HG02973 (cell line): ENCODE results near the gene ARF6.
"Not testable (repeated sequence)": the region's sequence is repeated elsewhere in the genome, so short reads cannot be mapped to it uniquely, and the experiment has no call there.

Source experiments
- ATAC-seq: cut with Tn5 transposase; IDR thresholded peaks from one replicate; pipeline ENCODE4 v1.9.1; 2021; ENCODE audit warnings: moderate library complexity; ENCODE audit not compliant: unreplicated experiment

ARF6 gene

DNA sequence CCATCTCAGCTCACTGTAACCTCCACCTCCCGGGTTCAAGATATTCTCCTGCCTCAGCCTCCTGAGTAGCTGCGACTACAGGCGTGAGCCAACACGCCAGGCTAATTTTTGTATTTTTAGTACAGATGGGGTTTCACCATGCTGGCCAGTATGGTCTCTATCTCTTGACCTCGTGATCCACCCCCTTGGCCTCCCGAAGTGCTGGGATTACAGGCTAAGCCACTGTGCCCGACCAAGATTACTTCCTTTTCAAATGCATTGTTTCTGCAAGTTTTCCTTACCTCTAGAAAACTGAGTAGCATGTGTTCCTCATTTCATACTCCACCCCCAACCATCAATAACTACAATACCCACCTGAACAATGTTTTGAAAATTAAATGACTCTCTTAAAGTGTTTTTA is 13.1 kb downstream of the ARF6 start:
- ATAC-seq, result no peak

DNA sequence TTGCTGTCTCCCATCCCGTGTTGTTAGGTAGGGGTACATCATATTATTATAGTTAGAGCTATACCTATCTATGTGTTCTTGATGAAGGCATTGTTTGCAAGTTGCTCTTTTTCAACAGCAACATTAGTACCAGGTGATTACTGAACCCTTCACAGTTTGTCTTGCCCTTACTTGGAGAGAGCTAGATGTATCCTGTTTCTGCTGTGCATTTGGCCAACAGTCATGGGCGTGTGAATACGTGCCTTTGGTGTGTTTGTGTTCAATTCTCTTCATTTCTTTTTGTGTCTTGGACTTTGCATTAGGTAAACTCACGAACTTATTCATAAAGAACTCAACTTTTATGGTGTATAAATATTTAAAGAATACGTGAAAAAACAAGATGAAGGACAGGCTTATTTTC is 14.3 kb downstream of the ARF6 start:
- ATAC-seq, result no peak

DNA sequence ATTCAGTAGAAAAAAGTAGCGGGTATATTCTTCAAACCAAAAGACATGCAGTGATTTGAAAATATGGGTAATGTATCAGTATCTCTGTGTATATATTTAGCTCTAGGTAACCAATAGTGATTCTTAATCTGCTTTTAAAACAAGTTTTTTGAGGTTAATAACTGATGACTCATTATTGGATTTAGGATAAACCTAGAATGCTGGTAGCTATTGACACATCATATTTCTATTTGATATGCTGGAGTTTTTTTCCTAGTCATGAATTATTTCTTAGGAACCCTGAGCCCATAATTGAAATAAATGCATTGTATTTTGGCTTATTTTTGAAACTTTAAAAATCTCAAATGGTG is 15.5 kb downstream of the ARF6 start:
- no peak for ATAC-seq

DNA sequence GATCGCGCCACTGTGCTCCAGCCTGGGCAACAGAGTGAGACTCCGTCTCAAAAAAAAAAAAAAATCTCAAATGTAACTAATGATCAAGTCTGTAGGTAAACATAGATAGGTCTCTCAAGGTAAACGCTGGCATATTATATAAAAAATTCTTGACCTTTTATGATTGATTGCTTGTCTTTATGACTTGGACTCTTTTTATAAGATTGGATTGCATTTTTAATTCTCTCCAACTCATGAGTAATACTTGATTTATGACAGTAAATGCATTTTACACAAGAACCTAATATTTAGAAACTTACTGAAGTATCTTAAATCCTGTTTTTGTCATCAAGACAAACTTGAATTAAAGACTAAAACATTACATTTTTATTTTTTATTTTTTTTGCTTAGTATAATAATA is 16.1 kb downstream of the ARF6 start:
- no peak for ATAC-seq

DNA sequence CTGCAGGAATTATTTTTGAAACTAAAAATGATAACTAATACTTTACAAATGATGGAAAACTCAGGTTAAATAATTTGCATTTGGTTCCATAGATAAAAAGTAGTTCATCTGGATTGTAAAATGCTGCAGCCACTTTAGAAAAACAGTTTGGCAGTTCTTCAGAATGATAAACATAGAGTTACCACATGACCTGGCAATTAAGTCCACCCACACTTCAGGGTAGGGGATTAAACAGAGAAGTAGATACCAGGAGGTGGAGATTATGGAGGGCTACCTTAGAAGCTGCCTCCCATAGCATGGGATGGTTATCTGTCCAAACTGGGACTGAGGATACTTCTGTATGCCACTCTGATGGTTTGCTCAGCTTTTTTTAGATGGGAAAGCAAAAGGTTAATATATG is 22.2 kb downstream of the ARF6 start:
- ATAC-seq, result no peak

DNA sequence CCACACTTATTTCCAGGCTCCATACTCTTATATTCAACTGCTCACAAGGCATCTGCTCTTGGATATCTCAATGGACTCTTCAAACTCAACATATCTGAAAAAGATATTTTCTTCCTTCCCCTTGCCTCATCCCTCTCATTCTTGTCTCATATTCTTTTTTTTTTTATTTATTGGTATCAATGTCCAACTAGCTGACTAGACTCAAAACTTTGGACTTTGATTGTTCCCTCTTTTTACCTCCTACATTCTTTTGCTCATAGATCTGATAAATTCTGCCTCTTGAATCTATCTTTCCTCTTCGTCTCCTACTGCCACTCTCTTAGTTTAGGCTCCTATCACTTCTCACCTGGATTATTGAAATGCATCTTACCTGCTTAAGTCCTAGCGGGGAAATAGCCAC is 25.8 kb downstream of the ARF6 start:
- ATAC-seq, result no peak

DNA sequence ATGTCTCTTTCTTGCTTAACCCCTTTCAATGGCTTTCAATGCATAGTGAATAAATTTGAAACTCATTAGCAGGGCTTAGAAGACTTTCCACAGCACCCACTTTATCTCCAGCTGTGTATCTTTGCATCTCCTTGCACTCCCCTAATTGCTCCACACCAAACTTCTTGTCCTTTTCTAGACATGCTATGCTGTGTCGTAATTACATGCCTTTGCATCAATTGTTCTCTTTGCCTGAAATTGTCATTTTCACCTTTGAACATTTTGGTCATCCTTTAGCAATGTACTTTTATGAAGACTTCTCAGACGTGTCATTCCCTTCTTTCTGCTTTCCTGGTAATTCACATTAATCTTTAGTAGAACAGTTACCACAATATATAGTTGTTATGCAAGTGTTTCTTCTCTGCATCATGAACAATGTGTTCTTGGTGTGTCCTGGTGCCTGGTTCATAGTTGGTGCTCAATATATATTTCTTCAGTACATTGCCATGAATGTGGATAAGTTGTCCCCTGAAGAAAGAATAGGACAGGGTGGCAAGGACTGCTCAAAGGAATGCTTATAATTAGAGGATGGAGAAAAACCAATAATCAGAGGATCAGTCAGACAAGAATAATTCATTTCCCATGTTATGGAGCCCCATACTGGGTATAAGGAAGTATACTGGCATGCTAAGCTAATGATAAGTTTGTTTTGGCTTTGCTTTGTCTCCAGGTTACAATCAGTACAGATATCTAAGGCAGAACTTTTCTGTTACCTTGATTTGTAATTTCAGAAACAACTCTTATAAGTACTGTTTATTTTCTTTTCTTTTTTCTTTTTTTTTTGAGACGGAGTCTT is 27.2 kb downstream of the ARF6 start:
- ATAC-seq, result no peak

DNA sequence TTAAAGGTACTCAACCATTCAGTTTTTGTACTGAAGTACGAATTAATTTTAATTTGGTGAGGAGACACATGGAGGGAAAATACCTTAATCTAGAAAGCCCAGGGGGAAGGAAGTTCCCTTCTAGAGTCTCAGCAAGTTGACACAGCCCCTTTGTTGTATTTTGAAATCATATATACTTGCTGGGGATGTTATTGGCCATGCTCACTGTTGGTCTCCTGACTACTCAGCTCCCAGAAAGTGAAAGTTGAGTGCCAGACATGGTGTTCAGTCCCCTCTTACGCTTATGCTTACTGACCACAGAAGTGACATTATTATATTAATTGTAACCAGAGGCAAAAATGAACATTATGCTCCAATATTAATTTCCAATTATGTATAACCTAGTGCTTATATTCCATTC is 28.1 kb downstream of the ARF6 start:
- no peak for ATAC-seq

DNA sequence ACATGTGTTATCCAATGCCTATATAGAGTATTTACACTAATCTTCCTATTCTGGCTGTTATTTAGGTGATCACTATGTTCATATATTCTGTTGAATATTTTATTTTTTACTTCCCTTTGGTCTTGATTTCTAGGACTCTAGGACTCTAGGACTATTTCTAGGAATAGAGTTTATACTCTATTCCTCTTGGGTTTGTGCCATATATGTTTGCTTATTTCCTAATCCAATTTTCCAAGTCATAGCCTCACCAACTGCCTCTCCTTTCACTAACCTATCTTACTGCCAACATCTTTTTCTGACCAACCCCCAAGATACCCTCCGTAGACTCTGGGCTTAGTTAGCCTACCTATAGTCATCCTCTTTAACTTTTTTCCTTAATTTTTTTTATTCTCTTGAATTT is 28.5 kb downstream of the ARF6 start:
- ATAC-seq, result no peak

DNA sequence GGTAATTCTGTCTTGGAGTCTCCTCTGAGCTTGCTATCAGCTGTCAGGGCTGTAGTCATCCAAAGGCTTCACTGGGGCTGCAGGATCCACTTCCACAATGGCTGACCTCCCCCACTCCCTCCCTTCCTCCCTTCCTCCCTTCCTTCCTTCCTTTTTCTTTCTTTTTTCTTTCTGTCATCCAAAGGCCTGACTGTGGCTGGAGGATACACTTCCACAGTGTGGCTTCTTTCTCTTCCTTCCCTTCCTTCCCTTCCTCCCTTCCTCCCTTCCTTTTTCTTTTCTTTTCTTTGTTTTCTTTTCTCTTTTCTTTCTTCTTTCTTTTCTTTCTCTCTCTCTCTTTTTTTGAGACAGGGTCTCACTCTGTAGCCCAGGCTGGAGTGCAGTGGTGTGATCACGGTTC is 30.6 kb downstream of the ARF6 start:
- no peak for ATAC-seq

DNA sequence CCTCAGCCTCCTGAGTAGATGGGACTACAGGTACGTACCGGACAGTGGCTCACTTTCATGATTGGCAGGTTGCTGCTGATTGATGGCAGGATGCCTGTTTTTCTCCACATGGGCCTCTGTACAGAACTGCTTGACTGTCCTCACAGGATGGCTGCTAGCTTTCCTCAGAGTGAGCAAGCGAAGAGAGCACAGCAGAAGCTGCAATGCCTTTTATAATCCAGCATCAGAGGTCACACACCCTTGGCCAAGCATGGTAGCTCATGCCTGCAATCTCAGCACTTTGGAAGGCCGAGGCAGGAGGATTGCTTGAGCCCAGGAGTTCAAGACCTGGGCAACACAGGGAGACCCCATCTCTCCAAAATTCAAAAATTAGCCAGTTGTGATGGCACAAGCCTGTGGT is 31.0 kb downstream of the ARF6 start:
- ATAC-seq, result no peak

DNA sequence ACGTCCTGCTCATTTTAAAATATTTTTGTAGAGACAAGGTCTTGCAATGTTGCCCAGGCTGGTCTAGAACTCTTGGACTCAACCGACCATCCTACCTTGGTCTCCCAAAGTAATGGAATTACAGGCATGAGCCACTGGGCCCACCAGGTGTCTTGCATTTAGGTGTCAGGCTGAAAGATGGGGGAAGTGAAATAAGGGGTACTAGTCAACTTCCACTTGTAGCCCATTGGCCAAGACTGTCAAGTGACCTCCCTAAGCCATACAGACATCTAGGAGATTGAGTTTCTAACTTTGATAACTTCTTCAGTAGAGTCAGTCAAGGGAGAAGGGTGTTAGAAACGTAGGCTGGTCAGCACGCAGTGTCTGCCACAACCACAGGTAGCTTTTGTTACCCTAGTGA is 32.0 kb downstream of the ARF6 start:
- ATAC-seq, result no peak

DNA sequence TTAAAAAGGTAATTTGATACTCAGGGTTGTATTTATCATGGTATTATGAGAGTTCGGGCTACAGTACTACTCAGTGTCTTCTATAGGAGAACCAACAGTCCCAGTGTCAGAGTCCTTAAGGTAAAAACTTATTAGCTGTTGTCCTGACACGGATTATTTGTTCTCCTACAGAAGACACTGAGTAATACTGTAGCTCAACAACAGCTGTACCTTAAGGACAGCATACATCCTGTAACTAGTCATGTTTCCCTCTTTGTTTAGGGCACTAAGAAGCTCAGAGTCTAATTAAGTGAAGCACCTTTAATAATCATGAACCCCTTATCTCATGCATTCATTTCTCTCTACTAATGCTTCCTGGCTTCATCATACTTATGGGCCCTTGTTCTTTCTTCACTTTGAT is 33.9 kb downstream of the ARF6 start:
- ATAC-seq, result no peak

DNA sequence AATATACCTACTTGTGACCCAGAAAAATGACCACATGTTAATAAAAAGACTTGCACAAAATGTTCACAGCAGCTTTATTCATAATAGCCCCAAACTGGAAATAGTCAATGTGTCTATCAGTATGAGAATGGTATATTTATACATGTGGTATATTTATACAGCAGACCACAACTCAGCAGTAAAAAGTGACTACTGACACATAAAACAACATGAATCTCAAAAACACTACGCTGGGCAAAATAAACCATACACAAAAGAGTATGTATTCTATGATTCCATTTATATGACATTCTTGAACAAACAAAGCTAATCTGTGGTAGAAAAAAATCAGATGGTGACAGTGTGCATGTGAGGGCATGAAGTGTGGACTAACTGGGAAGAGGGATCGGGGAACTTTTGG is 35.1 kb downstream of the ARF6 start:
- no peak for ATAC-seq

DNA sequence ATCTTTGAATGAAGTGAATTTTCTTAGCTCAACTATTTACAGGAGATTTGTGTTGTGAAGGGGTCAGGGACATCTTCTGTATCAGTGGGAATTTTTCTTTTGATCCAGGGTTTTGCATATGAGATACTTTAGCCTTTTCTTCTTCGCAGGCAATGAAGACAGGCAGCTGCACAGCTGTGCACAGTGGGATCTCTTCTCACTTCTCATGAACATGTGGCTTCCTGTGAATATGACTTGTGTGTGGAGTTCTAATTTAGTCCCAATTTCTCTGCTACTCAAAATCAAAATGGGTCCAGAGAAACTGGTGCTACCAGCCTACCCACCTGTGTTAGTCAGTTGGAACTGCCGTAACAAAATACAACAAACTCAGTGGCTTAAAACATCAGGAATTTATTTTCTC is 37.8 kb downstream of the ARF6 start:
- no peak for ATAC-seq

DNA sequence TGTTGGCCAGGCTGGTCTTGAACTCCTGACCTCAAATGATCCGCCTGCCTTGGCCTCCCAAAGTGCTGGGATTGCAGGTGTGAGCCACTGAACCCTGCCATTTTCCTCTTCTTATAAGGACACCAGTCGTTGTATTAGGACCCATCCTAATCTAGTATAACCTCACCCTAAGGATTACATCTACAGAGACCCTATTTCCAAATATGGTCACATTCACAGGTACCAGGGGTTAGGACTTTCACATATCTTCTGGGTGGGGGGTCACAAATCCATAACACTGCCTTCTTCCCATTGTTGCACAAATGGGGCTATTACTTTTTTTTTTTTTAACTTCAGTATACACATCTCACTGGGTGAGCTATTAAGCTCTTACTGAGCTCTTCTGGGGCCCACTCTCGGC is 38.6 kb downstream of the ARF6 start:
- no peak for ATAC-seq

DNA sequence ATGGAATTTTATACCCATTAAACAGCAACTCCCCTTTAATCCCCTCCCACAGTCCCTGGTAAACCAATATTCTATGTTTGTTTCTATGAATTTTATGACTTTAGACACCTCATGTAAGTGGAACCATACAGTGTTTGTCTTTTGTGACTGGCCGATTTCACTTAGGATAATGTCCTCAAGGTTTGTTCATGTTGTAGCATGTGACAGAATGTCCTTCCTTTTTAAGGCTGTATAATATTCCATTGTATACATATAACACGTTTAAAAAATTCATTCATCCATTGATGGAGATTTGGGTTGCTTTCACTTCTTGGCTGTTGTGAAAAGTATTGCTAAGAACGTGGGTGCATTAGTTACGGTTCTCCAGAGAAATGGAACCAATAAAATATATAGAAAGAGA is 40.2 kb downstream of the ARF6 start:
- ATAC-seq, result no peak

DNA sequence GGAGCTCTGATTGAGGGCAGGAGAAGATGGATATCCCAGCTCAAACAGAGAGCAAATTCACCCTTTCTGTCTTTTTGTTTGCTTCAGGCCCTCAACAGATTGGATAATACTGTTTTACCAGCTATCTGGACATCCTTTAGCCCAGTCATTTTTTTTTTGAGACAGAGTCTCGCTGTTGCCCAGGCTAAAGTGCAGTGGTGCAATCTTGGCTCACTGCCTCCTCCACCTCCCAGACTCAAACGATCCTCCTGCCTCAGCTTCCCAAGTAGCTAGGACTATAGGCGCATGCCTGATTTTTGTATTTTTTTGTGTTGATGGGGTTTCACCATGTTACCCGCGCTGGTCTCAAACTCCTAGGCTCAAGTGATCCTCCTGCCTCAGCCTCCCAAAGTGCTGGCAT is 40.8 kb downstream of the ARF6 start:
- ATAC-seq, result no peak

DNA sequence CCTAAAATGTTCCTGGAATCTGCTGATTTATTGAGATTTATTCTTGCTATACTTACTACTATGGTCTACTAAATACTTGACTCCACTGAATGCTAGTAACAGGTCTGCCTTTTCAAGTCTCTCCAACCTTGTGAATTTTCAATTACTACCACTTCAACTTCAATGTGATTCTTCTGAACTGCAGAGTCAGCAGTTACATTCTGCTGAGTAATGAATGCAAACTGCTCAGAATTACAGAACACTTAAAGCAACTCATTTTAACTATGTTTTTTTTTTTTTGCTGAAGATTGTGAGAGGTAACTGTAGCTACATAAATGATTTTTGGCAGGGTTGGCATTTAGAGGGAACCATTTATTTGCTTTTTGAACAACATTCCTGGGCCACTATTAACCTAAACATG is 41.8 kb downstream of the ARF6 start:
- no peak for ATAC-seq

DNA sequence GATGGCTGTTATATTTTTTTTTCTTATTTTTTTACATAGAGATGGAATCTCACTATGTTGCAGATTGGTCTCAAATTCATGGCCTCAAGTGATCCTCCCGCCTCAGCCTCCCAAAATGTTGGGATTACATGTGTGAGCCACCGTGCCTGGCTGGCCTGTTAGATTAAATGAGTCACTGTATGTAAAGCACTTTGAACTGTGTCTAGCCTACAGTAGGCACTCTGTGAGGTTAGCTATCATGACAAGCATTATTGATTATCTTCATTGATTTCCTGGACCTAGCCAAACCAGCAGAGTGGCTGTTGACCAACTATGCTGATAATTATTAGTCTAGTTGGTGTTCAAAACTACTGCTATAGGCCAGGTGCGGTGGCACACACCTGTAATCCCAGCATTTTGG is 42.6 kb downstream of the ARF6 start:
- ATAC-seq, result no peak

DNA sequence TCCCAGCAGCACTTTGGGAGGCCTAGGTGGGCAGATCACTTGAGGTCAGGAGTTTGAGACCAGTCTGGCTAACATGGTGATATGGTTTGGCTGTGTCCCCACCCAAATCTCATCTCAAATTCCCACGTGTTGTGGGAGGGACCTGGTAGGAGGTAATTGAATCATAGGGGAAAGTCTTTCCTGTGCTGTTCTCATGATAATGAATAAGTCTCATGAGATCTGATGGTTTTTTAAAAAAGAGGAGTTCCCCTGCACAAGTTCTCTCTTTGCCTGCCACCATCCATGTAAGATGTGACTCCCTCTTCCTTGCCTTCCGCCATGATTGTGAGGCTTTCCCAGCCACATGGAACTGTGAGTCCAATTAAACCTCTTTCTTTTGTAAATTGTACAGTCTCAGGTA is 43.4 kb downstream of the ARF6 start:
- not testable (repeated sequence) for ATAC-seq

DNA sequence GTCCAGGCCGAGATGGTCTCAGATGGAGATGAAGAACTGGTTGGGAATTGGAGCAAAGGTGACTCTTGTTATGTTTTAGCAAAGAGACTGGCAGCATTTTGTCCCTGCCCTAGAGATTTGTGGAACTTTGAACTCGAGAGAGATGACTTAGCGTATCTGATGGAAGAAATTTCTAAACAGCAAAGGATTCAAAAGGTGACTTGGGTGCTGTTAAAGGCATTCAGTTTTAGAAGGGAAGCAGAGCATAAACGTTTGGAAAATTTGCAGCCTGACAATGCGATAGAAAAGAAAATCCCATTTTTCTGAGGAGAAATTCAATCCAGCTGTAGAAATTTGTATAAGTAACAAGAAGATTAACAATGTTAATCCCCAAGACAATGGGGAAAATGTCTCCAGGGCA is 44.0 kb downstream of the ARF6 start:
- not testable (repeated sequence) for ATAC-seq

DNA sequence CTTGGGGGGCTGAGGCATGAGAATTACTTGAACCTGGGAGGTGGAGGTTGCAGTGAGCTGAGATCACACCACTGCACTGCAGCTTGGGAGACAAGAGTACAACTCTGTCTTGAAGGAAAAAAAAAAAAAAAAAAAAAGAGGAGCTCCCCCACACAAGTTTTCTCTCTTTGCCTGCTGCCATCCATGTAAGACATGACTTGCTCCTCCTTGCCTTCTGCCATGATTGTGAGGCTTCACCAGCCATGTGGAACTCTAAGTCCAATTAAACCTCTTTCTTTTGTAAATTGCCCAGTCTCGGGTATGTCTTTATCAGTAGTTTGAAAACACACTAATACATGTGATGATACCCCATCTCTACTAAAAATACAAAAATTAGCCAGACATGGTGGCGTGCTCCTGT is 46.3 kb downstream of the ARF6 start:
- not testable (repeated sequence) for ATAC-seq
